WTC11 (cell line): Measurements from ENCODE around the gene MEN1.

Experiments used
- ATF2 ChIP-seq: sonication (generic); formaldehyde crosslinking; IDR thresholded peaks from 2 replicates; pipeline ENCODE4 v1.8.1; 2022; ENCODE audit warnings: low read depth, missing genetic modification reagents, borderline replicate concordance
- CREB1 ChIP-seq: sonication (generic); formaldehyde crosslinking; IDR thresholded peaks from 2 replicates; pipeline ENCODE4 v1.8.0; 2023; ENCODE audit warnings: mild to moderate bottlenecking, missing genetic modification reagents
- FOXK1 ChIP-seq: sonication (generic); formaldehyde crosslinking; IDR thresholded peaks from 2 replicates; pipeline ENCODE4 v1.8.0; 2022; ENCODE audit warnings: mild to moderate bottlenecking, moderate library complexity, missing genetic modification reagents
- GRHL2 ChIP-seq: fragments of 250-450 bp; sonication (Bioruptor Pico); IDR thresholded peaks from 2 replicates; pipeline ENCODE4 v1.8.0; 2022; ENCODE audit warnings: mild to moderate bottlenecking, moderate library complexity; ENCODE audit not compliant: insufficient replicate concordance, severe bottlenecking
- JUN ChIP-seq: sonication (generic); formaldehyde crosslinking; IDR thresholded peaks from 2 replicates; pipeline ENCODE4 v1.8.0; 2023; ENCODE audit warnings: mild to moderate bottlenecking, missing genetic modification reagents
- SP1 ChIP-seq: sonication (generic); formaldehyde crosslinking; conservative IDR thresholded peaks from 2 replicates; pipeline ENCODE4 v1.8.1; 2022; ENCODE audit warnings: missing genetic modification reagents
- ZNF138 ChIP-seq: sonication (generic); formaldehyde crosslinking; conservative IDR thresholded peaks from 2 replicates; pipeline ENCODE4 v1.8.1; 2022; ENCODE audit warnings: mild to moderate bottlenecking, moderate library complexity, missing genetic modification reagents

GRCh38 chr11:64754124-64754918 is 56.0 kb downstream of the MEN1 start:
- TF ChIP-seq FOXK1 (CRISPR knock-in tag), result no peak
- no peak for TF ChIP-seq CREB1 (CRISPR knock-in tag)
- no peak for TF ChIP-seq ATF2 (CRISPR knock-in tag)
- no peak for TF ChIP-seq JUN
- TF ChIP-seq GRHL2 (CRISPR knock-in tag), result no peak
- TF ChIP-seq ZNF138 (CRISPR knock-in tag), result no peak
- TF ChIP-seq SP1 (CRISPR knock-in tag), result no peak
